Omental fat pad (tissue), 4 donors: ENCODE results near the gene SPP1. TPM values are rescaled to one million over a fixed set of nuclear protein-coding genes. Genes with fewer than 3 reads are reported as not detected.

Source experiments
- small RNA-seq: library from RNA; depleted of rRNA; stranded (forward); fragments of <200 nt; gene quantifications from one replicate; pipeline ENCODE3, GENCODE V24; 2016
- total RNA-seq, 4 donors: library from RNA; depleted of rRNA; stranded (reverse); fragments of >200 nt; gene quantifications; one replicate each; pipeline ENCODE4 v1.1.0, GENCODE V29; 2016

The SPP1 gene
- total RNA-seq, 4 donors from 2014 or later, result 7.9 to 1,073 (median 45.8) TPM

Small RNA genes within 50 kb of the gene (small RNA-seq; reads per million reads assigned to genes)
- not detected for gene RNU1-36P

Other genes starting within 250 kb of the SPP1 start
- gene IBSP, start 176.2 kb upstream of the SPP1 start, total RNA-seq, result not detected
- not detected for gene MEPE, start 142.7 kb upstream of the SPP1 start, total RNA-seq
- 100 to 1,000 TPM in 1 of 4 donors, 10 to 100 TPM in 3; 66.5 to 130 (median 88.6) TPM for gene PKD2, start 31.9 kb downstream of the SPP1 start, total RNA-seq
- gene ABCG2, start 182.9 kb downstream of the SPP1 start, total RNA-seq, result 10 to 100 TPM in 1 of 4 donors, 1 to 10 TPM in 3; 3.4 to 16.2 (median 7.9) TPM